Panc1 (cell line): ENCODE data around the gene NOL4L. TPM values are rescaled to one million over a fixed set of nuclear protein-coding genes. Genes with fewer than 3 reads are reported as not detected.

Experiments
- ATAC-seq: fragments of 200-7000 bp; cut with Tn5 transposase; 2 replicates; pipeline ENCODE4 v1.9.1; 2020; ENCODE audit warnings: mild to moderate bottlenecking, moderate library complexity
- BruUV-seq: library from RNA; stranded (reverse); fragments of 400-500 nt; replicated peaks from 2 replicates; lab custom pipeline; 2021; lab: Mats Ljungman, UMichigan
- CTCF ChIA-PET: fragments of 300-600 bp; sonication (Branson Sonifier 250); formaldehyde crosslinking; loops from one replicate; lab custom pipeline; 2022; ENCODE audit warnings: antibody characterized with exemption; lab: Charles Lee
- POLR2A ChIA-PET: fragments of 300-600 bp; sonication (Branson Sonifier 250); formaldehyde crosslinking; loops from one replicate; lab custom pipeline; 2022; ENCODE audit warnings: antibody characterized with exemption; lab: Charles Lee
- DNase-seq: peaks from one replicate; pipeline ENCODE4 v3.0.0-alpha.2; 2010; ENCODE audit warnings: low read depth, low spot score
- H3K27ac ChIP-seq: 2 replicates; pipeline ENCODE4 v1.5.1; 2011; ENCODE audit warnings: mild to moderate bottlenecking, low read length, inconsistent platforms
- H3K27me3 ChIP-seq: fragments of 200-500 bp; sonication (Bioruptor generic); 2 replicates; pipeline ENCODE4 v1.6.0; 2014; ENCODE audit warnings: low read length, inconsistent platforms; ENCODE audit not compliant: control insufficient read depth, insufficient read depth
- H3K36me3 ChIP-seq: fragments of 200-500 bp; sonication (Bioruptor generic); 2 replicates; pipeline ENCODE4 v1.5.1; 2014; ENCODE audit warnings: inconsistent platforms, mild to moderate bottlenecking, low read length, moderate library complexity; ENCODE audit not compliant: control insufficient read depth, insufficient read depth
- H3K4me1 ChIP-seq: 2 replicates; pipeline ENCODE4 v1.5.1; 2011; ENCODE audit warnings: inconsistent platforms, mild to moderate bottlenecking, low read length, moderate library complexity; ENCODE audit not compliant: control insufficient read depth, insufficient read depth
- H3K4me3 ChIP-seq, 2 experiments: 2 replicates each; pipeline ENCODE4 v1.5.1; 2011 to 2012; ENCODE audit warnings: low read depth in 2 of 2, low read length in 2 of 2, mild to moderate bottlenecking in 2 of 2, inconsistent platforms in 1 of 2, moderate library complexity in 1 of 2
- H3K9me3 ChIP-seq: fragments of 200-500 bp; sonication (Bioruptor generic); 2 replicates; pipeline ENCODE4 v1.5.1; 2014; ENCODE audit warnings: low read depth, mild to moderate bottlenecking, inconsistent platforms, low read length, moderate library complexity; ENCODE audit not compliant: control insufficient read depth, insufficient read depth
- CTCF ChIP-seq: fragments of 450-650 bp; IDR thresholded peaks from 2 replicates; pipeline ENCODE4 v1.5.1; 2017; ENCODE audit warnings: mild to moderate bottlenecking
- POLR2AphosphoS5 ChIP-seq: IDR thresholded peaks from 2 replicates; pipeline ENCODE4 v1.6.1; 2012; ENCODE audit warnings: mild to moderate bottlenecking, low read depth, low read length, moderate library complexity
- REST ChIP-seq, 2 experiments: IDR thresholded peaks; 2 replicates each; pipeline ENCODE4 v1.6.1; 2011 to 2012; ENCODE audit warnings: low read depth in 2 of 2, control low read depth in 1 of 2, low read length in 1 of 2, mild to moderate bottlenecking in 1 of 2, moderate library complexity in 1 of 2; ENCODE audit not compliant: insufficient read depth in 1 of 2
- SIN3A ChIP-seq: IDR thresholded peaks from 2 replicates; pipeline ENCODE4 v1.6.1; 2012; ENCODE audit warnings: low read depth, mild to moderate bottlenecking, low read length, moderate library complexity, borderline replicate concordance; ENCODE audit not compliant: insufficient read depth
- TCF7L2 ChIP-seq: IDR thresholded peaks from 2 replicates; pipeline ENCODE4 v1.6.1; 2011; ENCODE audit warnings: mild to moderate bottlenecking, low read depth, low read length, inconsistent platforms
- in situ Hi-C: cut with HindIII; loops from 2 replicates; pipeline ENCODE4 v1.10.0; 2016; ENCODE audit warnings: low sequenced_read_pairs, low pct_unique_long_range_greater_than_20kb
- intact Hi-C: fragments of 100-400 bp; cut with micrococcal nuclease; formaldehyde crosslinking; loops from one replicate; pipeline ENCODE4 v1.10.0; 2022; ENCODE audit not compliant: unreplicated experiment
- total RNA-seq: library from RNA; stranded (reverse); gene quantifications from one replicate; pipeline ENCODE4 v1.2.1, GENCODE V29; 2021; ENCODE audit not compliant: unreplicated experiment

Gene NOL4L
- total RNA-seq, 1 experiment from 2014 or later: 21.6 TPM

- POLR2A ChIA-PET: no interaction called here
- TSS peak; percentile 14 for BruUV-seq
- DNase-seq (no peak), ATAC-seq (no peak)
- in situ Hi-C loops (no loop called here), intact Hi-C loops (no loop called here)
- no peaks in the 10 kb centered on the region for H3K9me3 ChIP-seq
- peaks cover 78% of the 10 kb centered on the region for H3K36me3 ChIP-seq
- H3K4me3 ChIP-seq: no peak overlapping the region
- CTCF ChIA-PET: no interaction called here
- no peaks in the 10 kb centered on the region for H3K27me3 ChIP-seq
- TF ChIP-seq CTCF: no peak
- TF ChIP-seq POLR2AphosphoS5: 0 out of 2 replicates have a peak, but pooled peaks have one; percentile 23
- H3K27ac ChIP-seq: no peak overlapping the region
- H3K4me1 ChIP-seq: no peaks in the 10 kb centered on the region
Observed at GRCh38 chr20:32436142-32436861, 148.8 kb downstream of the NOL4L start.

GRCh38 chr20:32435449-32436107 lies 149.6 kb downstream of the NOL4L start:
- ChIA-PET CTCF (no interaction called here), POLR2A (no interaction called here)
- ATAC-seq (no peak), DNase-seq (no peak)
- in situ Hi-C loops (no loop called here), intact Hi-C loops (no loop called here)
- BruUV-seq: no TSS peak
- no peak overlapping the region for H3K4me3 ChIP-seq
- no peaks in the 10 kb centered on the region for H3K9me3 ChIP-seq
- peaks cover 85% of the 10 kb centered on the region for H3K36me3 ChIP-seq
- H3K4me1 ChIP-seq: no peaks in the 10 kb centered on the region
- TF ChIP-seq REST (IDR thresholded peaks at IDR 0.05; ENCODE audit: insufficient read depth in 1 of 2, low read depth in 2 of 2, low read length in 1 of 2): no peak
- TF ChIP-seq CTCF: no peak
- TF ChIP-seq TCF7L2: no peak
- TF ChIP-seq POLR2AphosphoS5: no peak
- no peak for TF ChIP-seq SIN3A
- no peaks in the 10 kb centered on the region for H3K27me3 ChIP-seq
- H3K27ac ChIP-seq: no peak overlapping the region
